Tibial nerve (tissue), 4 donors: Measurements from ENCODE around the gene HEXB.

Experiments used
- CTCF ChIP-seq, 5 experiments: fragments of 200-600 bp in 3 of 5; fragments of 450-650 bp in 2 of 5; sonication (generic) in 3 of 5; IDR thresholded peaks; one replicate each; pipeline ENCODE4 v1.5.1; 2016 to 2019; ENCODE audit warnings: antibody characterized with exemption in 5 of 5, mild to moderate bottlenecking in 3 of 5, moderate library complexity in 2 of 5
- EP300 ChIP-seq, 2 donors: sonication (generic); formaldehyde crosslinking; IDR thresholded peaks; one replicate each; pipeline ENCODE4 v1.6.1; 2017; ENCODE audit warnings: antibody characterized with exemption in 2 of 2, mild to moderate bottlenecking in 1 of 2
- POLR2A ChIP-seq, 2 donors: fragments of 450-650 bp; IDR thresholded peaks; one replicate each; pipeline ENCODE4 v1.6.1; 2017; ENCODE audit warnings: antibody characterized with exemption in 2 of 2, mild to moderate bottlenecking in 2 of 2, moderate library complexity in 2 of 2

- no peak for TF ChIP-seq CTCF (IDR thresholded peaks at IDR 0.05)
- TF ChIP-seq POLR2A (IDR thresholded peaks at IDR 0.05): no peak
- TF ChIP-seq EP300 (IDR thresholded peaks at IDR 0.05): no peak
These were observed 77.6 kb downstream of the HEXB start for GRCh38 chr5:74762599-74762998.
